ENCODE results near the gene MCM7. TPM values are rescaled to one million over a fixed set of nuclear protein-coding genes. Genes with fewer than 3 reads are reported as not detected.

MCM7 gene
- 138 and 153 TPM in 2 replicates for total RNA-seq

DNA sequence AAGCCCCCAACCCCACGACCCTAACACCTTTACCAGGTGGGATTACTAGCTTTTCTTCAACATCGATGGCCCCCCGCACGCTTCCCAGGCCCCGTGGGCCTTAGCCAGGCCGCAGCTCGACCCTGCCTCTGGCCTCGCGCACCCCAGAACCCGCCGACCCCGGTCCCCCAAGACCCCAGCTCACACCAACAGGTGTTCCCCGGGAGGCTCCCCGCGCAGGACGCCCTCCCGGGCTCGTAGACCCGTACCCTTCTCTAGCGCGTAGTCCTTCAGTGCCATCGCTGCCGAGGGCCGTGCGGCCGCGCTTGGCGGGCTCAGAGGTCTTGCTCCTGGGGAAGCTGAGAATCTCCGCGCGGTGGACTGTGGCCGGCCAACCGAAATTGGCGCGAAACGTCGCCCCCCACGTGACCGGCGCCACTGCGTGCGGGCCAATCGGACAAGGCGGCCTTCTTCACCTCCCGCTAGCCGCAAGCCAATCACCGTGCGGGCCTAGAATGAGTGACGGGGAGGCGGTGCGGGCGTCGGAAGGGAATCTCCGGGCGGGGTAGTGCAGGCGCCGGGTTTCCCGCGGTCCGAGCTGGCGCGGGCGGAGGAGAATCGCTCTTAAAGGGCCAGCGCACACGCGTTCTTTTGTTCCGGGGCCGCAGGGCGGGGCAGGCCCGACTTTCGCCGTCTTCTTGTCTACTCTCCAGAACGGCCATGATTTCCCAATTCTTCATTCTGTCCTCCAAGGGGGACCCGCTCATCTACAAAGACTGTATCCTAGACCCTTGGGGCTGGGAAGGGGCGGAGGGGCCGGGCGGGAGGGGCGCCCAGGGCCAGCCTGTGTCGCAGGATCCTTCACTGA is at the start of gene MCM7, which contains the start of gene AP4M1:
Gene MCM7, minus strand, starts transcription at position 382 of the 847 bp plus-strand sequence. Its CDS starts 103 bp downstream, at position 279.
Gene AP4M1, plus strand, starts transcription at position 628 of the 847 bp plus-strand sequence. Its CDS starts 72 bp downstream, at position 700.

GRCh38 chr7:100148559-100149328 is 47.5 kb upstream of the MCM7 start, which contains the start of gene LAMTOR4:
Gene LAMTOR4 (plus strand): TSS chr7:100148918. CDS start chr7:100148973, 55 bp downstream.

GRCh38 chr7:100126931-100127865 is 26.0 kb upstream of the MCM7 start, which contains the start of gene MBLAC1:
Gene MBLAC1 (plus strand): TSS chr7:100126967. CDS start chr7:100127396, 429 bp downstream.

GRCh38 chr7:100119072-100119969 is 18.1 kb upstream of the MCM7 start, which contains the start of the genes CNPY4 and TAF6:
Gene CNPY4 (plus strand): TSS chr7:100119634. CDS start chr7:100119745, 111 bp downstream.
Gene TAF6 (minus strand): TSS chr7:100119358. CDS start chr7:100114209, 5,149 bp downstream.

DNA sequence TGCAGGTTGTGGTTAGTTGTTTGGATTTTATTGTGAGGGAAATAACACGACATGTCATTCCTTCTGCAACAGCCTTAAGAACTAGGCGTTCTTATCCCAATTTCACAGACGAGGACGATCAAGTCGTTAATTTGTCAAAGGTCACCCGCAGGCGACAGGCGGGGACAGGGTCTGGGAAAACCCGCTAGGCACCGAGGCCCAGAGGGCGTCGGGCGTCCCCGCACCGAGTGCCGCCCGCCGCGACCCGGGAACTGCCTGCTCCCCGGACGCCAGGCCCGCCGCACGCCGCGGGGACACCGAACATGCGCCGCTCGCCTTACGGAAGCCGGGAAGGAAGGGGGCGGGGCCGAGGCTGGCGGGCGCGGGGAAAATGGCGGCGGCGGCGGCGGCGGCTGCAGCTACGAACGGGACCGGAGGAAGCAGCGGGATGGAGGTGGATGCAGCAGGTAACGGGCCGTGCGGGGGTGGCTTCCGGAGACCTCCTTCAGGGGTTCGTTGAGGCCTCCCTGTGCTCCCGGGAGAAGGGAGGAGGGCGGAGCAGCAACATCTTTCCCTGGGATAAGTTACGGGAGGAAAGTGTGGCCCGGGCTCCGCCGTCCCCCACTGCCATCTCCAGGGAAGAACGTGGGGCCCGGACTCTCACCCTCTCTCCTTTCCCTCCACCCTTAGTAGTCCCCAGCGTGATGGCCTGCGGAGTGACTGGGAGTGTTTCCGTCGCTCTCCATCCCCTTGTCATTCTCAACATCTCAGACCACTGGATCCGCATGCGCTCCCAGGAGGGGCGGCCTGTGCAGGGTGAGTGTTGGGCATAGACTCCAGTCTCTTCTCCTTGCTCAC is 12.4 kb downstream of the MCM7 start, which contains the start of gene COPS6:
Gene COPS6, plus strand, starts transcription at position 349 of the 837 bp plus-strand sequence. Its CDS starts 22 bp downstream, at position 371.

GRCh38 chr7:100081535-100082102 is 19.6 kb downstream of the MCM7 start, which contains the start of gene ZNF3:
Gene ZNF3 (minus strand): TSS chr7:100081723. CDS start chr7:100077357, 4,366 bp downstream.

GRCh38 chr7:100049441-100050291 is 51.5 kb downstream of the MCM7 start, which contains the start of gene ZSCAN21:
Gene ZSCAN21 (plus strand): TSS chr7:100049774. CDS start chr7:100057007, 7,233 bp downstream.

Other genes starting within 250 kb of the MCM7 start
- gene OR2AE1, start 224.4 kb downstream of the MCM7 start, total RNA-seq, result not detected in 2 replicates
- gene TRIM4, start 181.9 kb downstream of the MCM7 start, total RNA-seq, result 22.5 and 28.9 TPM in 2 replicates
- not detected in 2 replicates for gene GJC3, start 171.8 kb downstream of the MCM7 start, total RNA-seq
- gene AZGP1, start 125.4 kb downstream of the MCM7 start, total RNA-seq, result not detected in 2 replicates
- gene ZKSCAN1, start 85.8 kb downstream of the MCM7 start, total RNA-seq, result 10.1 and 14.7 TPM in 2 replicates
- gene ZSCAN21, start 51.6 kb downstream of the MCM7 start, total RNA-seq, result 11.3 and 21.6 TPM in 2 replicates
- gene ZNF3, start 19.7 kb downstream of the MCM7 start, total RNA-seq, result 14.7 and 22.5 TPM in 2 replicates
- 159 and 183 TPM in 2 replicates for gene COPS6, start 12.4 kb downstream of the MCM7 start, total RNA-seq
- gene AP4M1, start 246 bp upstream of the MCM7 start, total RNA-seq, result 40.9 and 95.7 TPM in 2 replicates
- 92.9 and 113 TPM in 2 replicates for gene TAF6, start 18.0 kb upstream of the MCM7 start, total RNA-seq
- gene CNPY4, start 18.2 kb upstream of the MCM7 start, total RNA-seq, result 40.6 and 41.3 TPM in 2 replicates
- gene MBLAC1, start 25.6 kb upstream of the MCM7 start, total RNA-seq, result 2.9 and 6.0 TPM in 2 replicates
- gene LAMTOR4, start 47.5 kb upstream of the MCM7 start, total RNA-seq, result 126 and 185 TPM in 2 replicates
- 9.2 and 9.4 TPM in 2 replicates for gene TRAPPC14, start 57.3 kb upstream of the MCM7 start, total RNA-seq
- gene GAL3ST4, start 67.2 kb upstream of the MCM7 start, total RNA-seq, result 6.0 and 6.3 TPM in 2 replicates
- 0.18 and 0.29 TPM in 2 replicates for gene GPC2, start 76.0 kb upstream of the MCM7 start, total RNA-seq
- gene STAG3, start 76.5 kb upstream of the MCM7 start, total RNA-seq, result 0.29 and 0.35 TPM in 2 replicates
- gene PVRIG, start 118.6 kb upstream of the MCM7 start, total RNA-seq, result not detected in 2 replicates
- gene SPDYE3, start 206.3 kb upstream of the MCM7 start, total RNA-seq, result not detected in 2 replicates